Mesendoderm (in vitro differentiated cells): Measurements from ENCODE around the gene ZMIZ2.
"Not testable (repeated sequence)": the region's sequence is repeated elsewhere in the genome, so short reads cannot be mapped to it uniquely, and the experiment has no call there.

Experiments used
- DNase-seq: peaks from one replicate; pipeline ENCODE4 v3.0.0; 2013
- H2AK5ac ChIP-seq: 2 replicates; pipeline ENCODE4 v1.6.1; 2013; ENCODE audit warnings: low read length, inconsistent platforms
- H2BK120ac ChIP-seq: 2 replicates; pipeline ENCODE4 v1.6.1; 2013; ENCODE audit warnings: low read depth, mild to moderate bottlenecking, low read length, moderate library complexity, mixed read lengths
- H2BK15ac ChIP-seq: replicated peaks from 2 replicates; pipeline ENCODE4 v1.6.1; 2013; ENCODE audit warnings: low read depth, mild to moderate bottlenecking, moderate library complexity
- H2BK5ac ChIP-seq: 2 replicates; pipeline ENCODE4 v1.6.1; 2013; ENCODE audit warnings: low read length, inconsistent platforms
- H3K18ac ChIP-seq: 2 replicates; pipeline ENCODE4 v1.6.1; 2013; ENCODE audit warnings: mild to moderate bottlenecking, low read length, mixed read lengths
- H3K23ac ChIP-seq: one replicate; pipeline ENCODE4 v1.6.1; 2013; ENCODE audit warnings: low read length
- H3K27ac ChIP-seq: 2 replicates; pipeline ENCODE4 v1.5.1; 2013; ENCODE audit warnings: low read depth, mild to moderate bottlenecking, inconsistent platforms, low read length, moderate library complexity
- H3K27me3 ChIP-seq: 2 replicates; pipeline ENCODE4 v1.6.1; 2013; ENCODE audit warnings: low read length, control low read depth, mild to moderate bottlenecking, inconsistent platforms; ENCODE audit not compliant: insufficient read depth, poor library complexity
- H3K36me3 ChIP-seq: 2 replicates; pipeline ENCODE4 v1.6.1; 2013; ENCODE audit warnings: low read length, inconsistent platforms; ENCODE audit not compliant: control insufficient read depth, insufficient read depth
- H3K4ac ChIP-seq: one replicate; pipeline ENCODE4 v1.6.1; 2013; ENCODE audit warnings: low read depth, mild to moderate bottlenecking, low read length, moderate library complexity
- H3K4me1 ChIP-seq: 2 replicates; pipeline ENCODE4 v1.6.1; 2013; ENCODE audit warnings: low read depth, low read length, inconsistent platforms; ENCODE audit not compliant: control insufficient read depth
- H3K4me2 ChIP-seq: 2 replicates; pipeline ENCODE4 v1.6.1; 2013; ENCODE audit warnings: low read length
- H3K4me3 ChIP-seq: 2 replicates; pipeline ENCODE4 v1.5.1; 2013; ENCODE audit warnings: mild to moderate bottlenecking, low read length
- H3K56ac ChIP-seq: one replicate; pipeline ENCODE4 v1.6.1; 2013; ENCODE audit warnings: low read length
- H3K79me1 ChIP-seq: 2 replicates; pipeline ENCODE4 v1.6.1; 2013; ENCODE audit warnings: low read length, inconsistent platforms
- H3K79me2 ChIP-seq: 2 replicates; pipeline ENCODE4 v1.6.1; 2013; ENCODE audit warnings: mild to moderate bottlenecking, low read length; ENCODE audit not compliant: control insufficient read depth, insufficient read depth
- H3K9ac ChIP-seq: 2 replicates; pipeline ENCODE4 v1.6.1; 2013; ENCODE audit warnings: low read length, inconsistent platforms
- H4K5ac ChIP-seq: one replicate; pipeline ENCODE4 v1.6.1; 2013; ENCODE audit warnings: low read length
- H4K8ac ChIP-seq: one replicate; pipeline ENCODE4 v1.6.1; 2013; ENCODE audit warnings: low read depth, mild to moderate bottlenecking, control low read depth, low read length, moderate library complexity
- WGBS: extraction: QIAGEN DNeasy Blood & Tissue Kit; methylation state at CpG from one replicate; pipeline ENCODE4 v1.1.7; 2013; ENCODE audit warnings: low lambda C conversion rate, missing lambda C conversion rate; ENCODE audit not compliant: insufficient coverage; ENCODE audit errors: extremely low coverage; 5-methylcytosine and 5-hydroxymethylcytosine counted together

Gene ZMIZ2

DNA sequence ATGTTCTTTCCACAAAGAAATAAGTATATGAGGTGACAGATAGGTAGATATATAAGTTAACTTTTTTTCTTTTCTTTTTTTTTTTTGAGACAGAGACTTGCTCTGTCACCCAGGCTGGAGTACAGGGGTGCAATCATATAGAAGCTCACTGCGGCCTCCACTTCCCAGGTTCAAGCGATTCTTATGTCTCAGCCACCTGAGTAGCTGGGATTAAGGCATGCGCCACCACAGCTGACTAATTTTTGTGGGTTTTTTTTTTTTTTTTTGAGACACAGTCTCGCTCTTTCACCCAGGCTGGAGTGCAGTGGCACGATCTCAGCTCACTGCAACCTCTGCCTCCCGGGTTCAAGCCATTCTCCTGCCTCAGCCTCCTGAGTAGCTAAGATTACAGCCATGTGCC is 15.7 kb upstream of the ZMIZ2 start:
- H2BK15ac ChIP-seq, H2BK5ac ChIP-seq, H3K4me2 ChIP-seq, H3K4me1 ChIP-seq, H3K23ac ChIP-seq, DNase-seq, H4K5ac ChIP-seq, H2AK5ac ChIP-seq, H3K18ac ChIP-seq, H3K36me3 ChIP-seq, H3K27ac ChIP-seq, H3K79me1 ChIP-seq, H3K4ac ChIP-seq, H3K4me3 ChIP-seq, H3K27me3 ChIP-seq, H3K9ac ChIP-seq, H2BK120ac ChIP-seq, H3K79me2 ChIP-seq, H4K8ac ChIP-seq, H3K56ac ChIP-seq: not testable (repeated sequence)
- WGBS: no CpG with 5 or more reads among the region's 6 CpGs

DNA sequence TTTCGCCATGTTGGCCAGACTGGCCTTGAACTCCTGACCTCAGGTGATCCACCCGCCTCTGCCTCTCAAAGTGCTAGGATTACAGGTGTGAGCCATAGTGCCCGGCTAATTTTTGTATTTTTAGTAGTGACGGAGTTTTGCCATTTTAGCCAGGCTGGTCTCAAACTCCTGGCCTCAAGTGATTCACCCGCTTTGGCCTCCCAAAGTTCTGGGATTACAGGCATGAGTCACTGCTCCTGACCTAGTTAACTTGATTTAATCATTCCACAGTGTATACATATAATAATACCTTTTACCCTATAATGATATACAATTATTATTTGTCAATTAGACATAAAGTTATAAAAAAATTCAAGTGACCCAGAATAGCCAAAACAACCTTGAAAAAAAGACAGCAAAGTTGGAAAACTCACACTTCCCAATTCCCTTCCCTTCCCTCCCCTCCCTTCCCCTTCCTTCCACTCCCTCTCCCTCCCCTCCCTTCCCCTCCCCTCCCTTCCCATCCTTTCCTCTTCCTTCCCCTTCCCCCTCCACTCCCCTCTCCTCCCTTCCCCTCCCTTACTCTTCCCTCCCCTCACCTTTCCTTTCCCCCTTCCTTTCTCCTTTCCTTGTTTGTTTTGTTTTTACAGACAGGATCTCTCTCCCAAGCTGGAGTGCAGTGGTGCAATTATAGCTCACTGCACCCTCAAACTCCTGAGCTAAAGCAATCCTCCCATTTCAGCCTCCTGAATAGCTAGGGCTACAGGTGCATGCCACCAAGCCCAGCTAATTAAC is 14.8 kb upstream of the ZMIZ2 start:
- Histone ChIP-seq H3K4me3 (no peak overlapping the region), H2BK120ac (no peak overlapping the region), H3K4ac (no peak overlapping the region), H2AK5ac (no peak overlapping the region), H3K36me3 (no peaks in the 10 kb centered on the region), H4K5ac (no peak overlapping the region), H3K27ac (no peak overlapping the region), H3K79me2 (no peaks in the 10 kb centered on the region), H2BK5ac (no peak overlapping the region), H4K8ac (no peak overlapping the region), H3K4me2 (no peak overlapping the region), H3K56ac (no peak overlapping the region), H3K9ac (no peak overlapping the region), H3K23ac (no peak overlapping the region), H3K79me1 (no peaks in the 10 kb centered on the region), H3K18ac (no peak overlapping the region), H2BK15ac (no peak overlapping the region), H3K27me3 (no peaks in the 10 kb centered on the region), H3K4me1 (no peaks in the 10 kb centered on the region)
- WGBS: no CpG with 5 or more reads among the region's 5 CpGs
- no peak for DNase-seq

DNA sequence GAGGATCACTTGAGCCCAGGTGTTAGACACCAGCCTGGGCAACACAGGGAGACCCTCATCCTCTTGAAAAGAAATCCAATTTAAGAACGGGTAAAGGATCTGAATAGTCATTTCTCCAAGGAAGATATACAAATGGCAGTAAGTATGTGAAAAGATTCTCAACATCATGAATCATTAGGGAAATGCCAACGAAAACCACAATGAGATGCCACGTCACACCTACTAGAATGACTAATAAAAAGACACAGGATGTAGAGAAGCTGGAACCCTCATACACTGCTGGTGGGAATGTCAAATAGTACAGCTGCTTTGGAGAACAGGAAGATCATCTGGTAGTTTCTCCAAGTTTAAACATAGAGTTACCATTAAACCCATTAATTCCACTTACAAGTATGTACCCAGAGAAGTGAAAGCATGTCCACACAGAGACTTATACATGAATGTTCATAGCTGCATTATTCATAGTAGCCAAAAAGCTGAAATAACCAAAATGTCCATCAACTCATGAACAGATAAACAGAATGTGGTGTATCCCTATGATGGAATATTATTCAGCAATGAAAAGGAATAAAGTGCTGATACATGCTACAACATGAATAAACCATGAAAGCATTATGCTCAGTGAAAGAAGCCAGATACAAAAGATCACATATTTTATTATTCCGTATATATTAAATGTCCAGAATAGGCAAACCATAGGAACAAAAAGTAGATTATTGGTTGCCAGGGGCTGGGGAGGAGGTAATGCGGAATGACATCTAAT is 13.1 kb upstream of the ZMIZ2 start:
- Histone ChIP-seq H3K56ac (no peak overlapping the region), H3K79me2 (no peaks in the 10 kb centered on the region), H2AK5ac (no peak overlapping the region), H2BK120ac (no peak overlapping the region), H3K27ac (no peak overlapping the region), H2BK15ac (no peak overlapping the region), H4K5ac (no peak overlapping the region), H3K23ac (no peak overlapping the region), H3K4ac (no peak overlapping the region), H3K9ac (no peak overlapping the region), H3K79me1 (no peaks in the 10 kb centered on the region), H3K4me3 (no peak overlapping the region), H3K18ac (no peak overlapping the region), H4K8ac (no peak overlapping the region), H3K36me3 (no peaks in the 10 kb centered on the region), H3K27me3 (no peaks in the 10 kb centered on the region), H3K4me1 (no peaks in the 10 kb centered on the region), H3K4me2 (no peak overlapping the region), H2BK5ac (no peak overlapping the region)
- DNase-seq: no peak
- no CpG with 5 or more reads among the region's 5 CpGs for WGBS

DNA sequence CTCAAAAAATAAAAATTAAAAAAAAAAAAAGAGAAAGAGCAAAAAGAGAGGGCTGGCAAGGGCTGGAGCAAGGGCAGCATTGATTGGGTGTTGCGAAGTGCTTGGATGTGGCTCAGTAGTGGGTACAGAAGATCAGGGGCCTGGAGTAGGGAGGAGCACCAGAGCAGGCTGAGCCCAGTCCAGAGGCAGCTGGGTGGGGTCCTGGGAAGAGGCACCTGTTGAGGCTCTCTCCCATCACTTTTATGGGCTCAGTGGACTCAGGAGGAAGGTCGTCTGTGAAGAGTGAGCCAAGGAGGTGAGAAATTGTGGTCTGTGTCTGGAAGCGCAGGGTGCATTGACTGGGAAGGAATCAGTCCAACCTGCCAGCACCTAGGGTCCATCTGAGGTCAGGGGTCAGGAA is 11.8 kb upstream of the ZMIZ2 start:
- no peak for DNase-seq
- no CpG with 5 or more reads among the region's 3 CpGs for WGBS

DNA sequence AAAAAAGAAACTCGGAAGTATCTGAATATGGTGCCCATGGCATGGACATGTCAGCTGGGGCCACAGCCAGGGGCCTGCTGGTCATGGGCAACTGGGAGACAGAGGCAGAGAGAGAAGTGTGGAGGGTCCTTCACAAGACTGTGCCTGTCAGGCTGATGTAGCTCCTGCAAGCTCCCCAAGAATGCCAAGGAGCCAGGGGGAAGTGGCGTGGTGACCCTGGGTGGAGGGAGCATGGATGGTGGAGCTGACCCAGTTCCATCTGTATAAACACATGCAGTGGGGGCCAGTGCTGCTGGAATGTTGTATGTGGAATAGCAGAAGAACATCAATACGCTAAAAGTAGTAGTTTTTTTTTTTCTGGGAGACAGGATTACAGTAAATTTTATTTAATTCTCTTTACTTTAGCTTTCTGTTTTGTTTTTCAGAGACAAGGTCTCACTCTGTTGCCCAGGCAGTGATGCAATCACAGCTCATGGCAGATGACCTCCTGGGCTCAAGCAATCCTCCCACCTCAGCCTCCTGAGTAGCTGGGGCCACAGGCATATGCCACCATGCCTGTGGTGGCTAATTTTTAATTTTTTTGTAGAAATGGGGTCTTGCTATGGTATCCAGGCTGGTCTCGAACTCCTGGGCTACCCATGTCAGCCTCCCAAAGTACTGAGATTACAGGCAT is 10.5 kb upstream of the ZMIZ2 start:
- H3K4me3 ChIP-seq: no peak overlapping the region
- no peaks in the 10 kb centered on the region for H3K36me3 ChIP-seq
- no peak overlapping the region for H4K5ac ChIP-seq
- H3K79me2 ChIP-seq: no peaks in the 10 kb centered on the region
- no peaks in the 10 kb centered on the region for H3K4me1 ChIP-seq
- H2BK120ac ChIP-seq: no peak overlapping the region
- no peak overlapping the region for H3K23ac ChIP-seq
- no peak overlapping the region for H2BK5ac ChIP-seq
- WGBS: no CpG with 5 or more reads among the region's 4 CpGs
- no peak overlapping the region for H3K4me2 ChIP-seq
- no peak overlapping the region for H2BK15ac ChIP-seq
- no peak for DNase-seq
- no peaks in the 10 kb centered on the region for H3K27me3 ChIP-seq
- no peak overlapping the region for H3K9ac ChIP-seq
- H3K27ac ChIP-seq: no peak overlapping the region
- H2AK5ac ChIP-seq: no peak overlapping the region
- H3K18ac ChIP-seq: no peak overlapping the region
- H3K56ac ChIP-seq: no peak overlapping the region
- no peak overlapping the region for H4K8ac ChIP-seq
- no peaks in the 10 kb centered on the region for H3K79me1 ChIP-seq
- no peak overlapping the region for H3K4ac ChIP-seq

More for the DNA sequence above, 11.8 kb upstream of the ZMIZ2 start:
- no peaks in the 10 kb centered on the region for H3K79me2 ChIP-seq
- no peak overlapping the region for H3K9ac ChIP-seq
- H4K5ac ChIP-seq: no peak overlapping the region
- H3K27me3 ChIP-seq: no peaks in the 10 kb centered on the region
- no peak overlapping the region for H3K4me3 ChIP-seq
- H3K23ac ChIP-seq: no peak overlapping the region
- H2BK120ac ChIP-seq: no peak overlapping the region
- no peak overlapping the region for H3K56ac ChIP-seq
- H2AK5ac ChIP-seq: no peak overlapping the region
- H3K18ac ChIP-seq: no peak overlapping the region
- no peaks in the 10 kb centered on the region for H3K36me3 ChIP-seq
- H2BK15ac ChIP-seq: no peak overlapping the region
- H3K4me2 ChIP-seq: no peak overlapping the region
- no peaks in the 10 kb centered on the region for H3K4me1 ChIP-seq
- no peaks in the 10 kb centered on the region for H3K79me1 ChIP-seq
- no peak overlapping the region for H2BK5ac ChIP-seq
- no peak overlapping the region for H3K27ac ChIP-seq
- H4K8ac ChIP-seq: no peak overlapping the region
- H3K4ac ChIP-seq: no peak overlapping the region
